ENCODE data around the gene OAF. TPM values are rescaled to one million over a fixed set of nuclear protein-coding genes. Genes with fewer than 3 reads are reported as not detected.
A peak's percentile ranks its signal among the peaks of the same experiment; 100 is the strongest.

OAF gene
- total RNA-seq, 3 donors from 2014 or later (not counting 1 experiment from before 2014, with no cell fraction given): 2.8 to 5.1 (median 3.8) TPM

- H3K36me3 Mint-ChIP-seq: no peaks in the 10 kb centered on the region
- intact Hi-C loops (cut with micrococcal nuclease): no loop called here
- H3K4me1 ChIP-seq (ENCODE audit: control insufficient read depth, insufficient read depth, low read length): peaks cover 12% of the 10 kb centered on the region
- no peak overlapping the region for H3K4me3 Mint-ChIP-seq
- 50% methylated on average over 1 of the region's 1 CpG for WGBS (ENCODE audit: insufficient coverage)
- DNase-seq (no peak), ATAC-seq (no peak)
- H3K4me3 ChIP-seq (ENCODE audit: low read length): no peak overlapping the region
- no peak overlapping the region for H3K27ac Mint-ChIP-seq
- H3K9me3 ChIP-seq (ENCODE audit: control insufficient read depth, insufficient read depth, low read length): no peaks in the 10 kb centered on the region
- H3K27ac ChIP-seq (ENCODE audit: low read length): no peak overlapping the region
- no peaks in the 10 kb centered on the region for H3K27me3 ChIP-seq (ENCODE audit: control insufficient read depth, insufficient read depth, low read length)
- no peaks in the 10 kb centered on the region for H3K36me3 ChIP-seq (ENCODE audit: control insufficient read depth, insufficient read depth, low read length)
- H3K27me3 Mint-ChIP-seq (ENCODE audit: low read depth in 2 of 2): no peaks in the 10 kb centered on the region
- H3K4me1 Mint-ChIP-seq: peaks cover 7 to 10% of the 10 kb centered on the region in 2 donors
- TF ChIP-seq, protein P1, sequence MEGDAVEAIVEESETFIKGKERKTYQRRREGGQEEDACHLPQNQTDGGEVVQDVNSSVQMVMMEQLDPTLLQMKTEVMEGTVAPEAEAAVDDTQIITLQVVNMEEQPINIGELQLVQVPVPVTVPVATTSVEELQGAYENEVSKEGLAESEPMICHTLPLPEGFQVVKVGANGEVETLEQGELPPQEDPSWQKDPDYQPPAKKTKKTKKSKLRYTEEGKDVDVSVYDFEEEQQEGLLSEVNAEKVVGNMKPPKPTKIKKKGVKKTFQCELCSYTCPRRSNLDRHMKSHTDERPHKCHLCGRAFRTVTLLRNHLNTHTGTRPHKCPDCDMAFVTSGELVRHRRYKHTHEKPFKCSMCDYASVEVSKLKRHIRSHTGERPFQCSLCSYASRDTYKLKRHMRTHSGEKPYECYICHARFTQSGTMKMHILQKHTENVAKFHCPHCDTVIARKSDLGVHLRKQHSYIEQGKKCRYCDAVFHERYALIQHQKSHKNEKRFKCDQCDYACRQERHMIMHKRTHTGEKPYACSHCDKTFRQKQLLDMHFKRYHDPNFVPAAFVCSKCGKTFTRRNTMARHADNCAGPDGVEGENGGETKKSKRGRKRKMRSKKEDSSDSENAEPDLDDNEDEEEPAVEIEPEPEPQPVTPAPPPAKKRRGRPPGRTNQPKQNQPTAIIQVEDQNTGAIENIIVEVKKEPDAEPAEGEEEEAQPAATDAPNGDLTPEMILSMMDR (IDR thresholded peaks at IDR 0.05): no peak
- H3K9me3 Mint-ChIP-seq: no peaks in the 10 kb centered on the region
Observed at GRCh38 chr11:120221115-120221752, 10.4 kb downstream of the OAF start.

GRCh38 chr11:120222916-120223315 is 12.1 kb downstream of the OAF start:
- ATAC-seq (no peak), DNase-seq (no peak)
- Histone ChIP-seq H3K27me3 (ENCODE audit: control insufficient read depth, insufficient read depth, low read length) (no peaks in the 10 kb centered on the region), H3K36me3 (ENCODE audit: control insufficient read depth, insufficient read depth, low read length) (no peaks in the 10 kb centered on the region), H3K4me1 (ENCODE audit: control insufficient read depth, insufficient read depth, low read length) (peaks cover 12% of the 10 kb centered on the region), H3K9me3 (ENCODE audit: control insufficient read depth, insufficient read depth, low read length) (no peaks in the 10 kb centered on the region), H3K4me3 (ENCODE audit: low read length) (no peak overlapping the region), H3K27ac (ENCODE audit: low read length) (no peak overlapping the region)
- 64% methylated on average over 8 of the region's 8 CpGs for WGBS (ENCODE audit: insufficient coverage)
- H3K4me1 Mint-ChIP-seq: peaks cover 7 to 10% of the 10 kb centered on the region in 2 donors
- intact Hi-C loops (cut with micrococcal nuclease): no loop called here
- H3K9me3 Mint-ChIP-seq: no peaks in the 10 kb centered on the region
- TF ChIP-seq, protein P1 (IDR thresholded peaks at IDR 0.05): no peak
- no peaks in the 10 kb centered on the region for H3K27me3 Mint-ChIP-seq (ENCODE audit: low read depth in 2 of 2)
- H3K27ac Mint-ChIP-seq: no peak overlapping the region
- H3K4me3 Mint-ChIP-seq: no peak overlapping the region
- no peaks in the 10 kb centered on the region for H3K36me3 Mint-ChIP-seq

- no peaks in the 10 kb centered on the region for H3K27me3 Mint-ChIP-seq (ENCODE audit: low read depth in 2 of 2)
- H3K27ac Mint-ChIP-seq: no peak overlapping the region
- Histone ChIP-seq H3K36me3 (ENCODE audit: control insufficient read depth, insufficient read depth, low read length) (no peaks in the 10 kb centered on the region), H3K27ac (ENCODE audit: low read length) (no peak overlapping the region), H3K9me3 (ENCODE audit: control insufficient read depth, insufficient read depth, low read length) (no peaks in the 10 kb centered on the region), H3K4me1 (ENCODE audit: control insufficient read depth, insufficient read depth, low read length) (peaks cover 12% of the 10 kb centered on the region), H3K4me3 (ENCODE audit: low read length) (no peak overlapping the region), H3K27me3 (ENCODE audit: control insufficient read depth, insufficient read depth, low read length) (no peaks in the 10 kb centered on the region)
- no peaks in the 10 kb centered on the region for H3K36me3 Mint-ChIP-seq
- intact Hi-C loops (cut with micrococcal nuclease): no loop called here
- no CpG with 5 or more reads among the region's 1 CpG for WGBS (ENCODE audit: insufficient coverage)
- H3K4me3 Mint-ChIP-seq: no peak overlapping the region
- H3K9me3 Mint-ChIP-seq: no peaks in the 10 kb centered on the region
- TF ChIP-seq, protein P1 (IDR thresholded peaks at IDR 0.05): no peak
- DNase-seq (no peak), ATAC-seq (no peak)
- peaks cover 7 to 10% of the 10 kb centered on the region in 2 donors for H3K4me1 Mint-ChIP-seq
Observed at GRCh38 chr11:120223793-120224192, 13.0 kb downstream of the OAF start.

DNA sequence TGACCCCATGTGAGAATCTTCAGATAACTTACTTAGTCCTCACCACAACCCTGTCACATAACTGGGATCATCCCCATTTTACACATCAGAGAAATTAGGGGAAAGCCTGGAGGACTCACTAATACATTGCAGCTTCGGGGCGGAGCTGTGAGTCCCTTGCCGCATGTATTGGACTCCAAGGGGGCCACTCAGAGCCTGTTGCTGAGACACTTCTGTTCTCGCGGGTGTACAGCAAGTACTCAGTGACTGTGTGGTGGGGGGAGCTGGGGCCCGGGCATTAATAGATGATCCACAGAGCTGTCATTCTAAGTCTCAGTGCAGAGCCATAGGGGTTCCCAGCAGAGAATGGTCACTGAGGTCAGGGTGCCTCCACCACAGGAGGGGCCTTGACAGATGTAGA is 13.5 kb downstream of the OAF start:
- WGBS (ENCODE audit: insufficient coverage): 50% methylated on average over 6 of the region's 6 CpGs
- H3K36me3 Mint-ChIP-seq: no peaks in the 10 kb centered on the region

More for the DNA sequence above, 13.5 kb downstream of the OAF start:
- Mint-ChIP-seq H3K27me3 (ENCODE audit: low read depth in 2 of 2) (no peaks in the 10 kb centered on the region), H3K9me3 (no peaks in the 10 kb centered on the region), H3K27ac (peak overlapping the region in 1 of 2 donors; percentile 23), H3K4me1 (peaks cover 7 to 10% of the 10 kb centered on the region in 2 donors), H3K4me3 (no peak overlapping the region)
- Histone ChIP-seq H3K4me1 (ENCODE audit: control insufficient read depth, insufficient read depth, low read length) (peaks cover 12% of the 10 kb centered on the region), H3K36me3 (ENCODE audit: control insufficient read depth, insufficient read depth, low read length) (no peaks in the 10 kb centered on the region), H3K4me3 (ENCODE audit: low read length) (no peak overlapping the region), H3K27ac (ENCODE audit: low read length) (no peak overlapping the region), H3K9me3 (ENCODE audit: control insufficient read depth, insufficient read depth, low read length) (no peaks in the 10 kb centered on the region), H3K27me3 (ENCODE audit: control insufficient read depth, insufficient read depth, low read length) (no peaks in the 10 kb centered on the region)
- TF ChIP-seq, protein P1 (IDR thresholded peaks at IDR 0.05): no peak
- DNase-seq (no peak), ATAC-seq (no peak)
- intact Hi-C loops (cut with micrococcal nuclease): no loop called here
